OCI-LY7 (cell line): ENCODE data around the gene DBN1.

ENCODE experiments used
- CTCF ChIP-seq: fragments of 200-600 bp; sonication (generic); conservative IDR thresholded peaks from 2 replicates; pipeline ENCODE4 v1.5.1; 2014; ENCODE audit warnings: mild to moderate bottlenecking, antibody characterized with exemption, low read length, moderate library complexity, mixed read lengths
- EZH2phosphoT487 ChIP-seq: fragments of 200-600 bp; sonication (generic); IDR thresholded peaks from 2 replicates; pipeline ENCODE4 v1.6.1; 2018; ENCODE audit warnings: low read depth, borderline replicate concordance, mild to moderate bottlenecking, mixed run types, antibody characterized with exemption, low read length, moderate library complexity, mixed read lengths

GRCh38 chr5:177509381-177509951 lies 36.0 kb upstream of the DBN1 start, which contains the start of gene DOK3:
- TF ChIP-seq CTCF (no peak), EZH2phosphoT487 (no peak)
